NCI-H446 treated with DMSO at 0.1 percent for 48 hours (cell line): Measurements from ENCODE around the gene ZNF790.
"Not testable (repeated sequence)": the region's sequence is repeated elsewhere in the genome, so short reads cannot be mapped to it uniquely, and the experiment has no call there.

Experiments
- DNase-seq: peaks from one replicate; lab custom pipeline; 2025; lab: John Stamatoyannopoulos, UW

Gene ZNF790

DNA sequence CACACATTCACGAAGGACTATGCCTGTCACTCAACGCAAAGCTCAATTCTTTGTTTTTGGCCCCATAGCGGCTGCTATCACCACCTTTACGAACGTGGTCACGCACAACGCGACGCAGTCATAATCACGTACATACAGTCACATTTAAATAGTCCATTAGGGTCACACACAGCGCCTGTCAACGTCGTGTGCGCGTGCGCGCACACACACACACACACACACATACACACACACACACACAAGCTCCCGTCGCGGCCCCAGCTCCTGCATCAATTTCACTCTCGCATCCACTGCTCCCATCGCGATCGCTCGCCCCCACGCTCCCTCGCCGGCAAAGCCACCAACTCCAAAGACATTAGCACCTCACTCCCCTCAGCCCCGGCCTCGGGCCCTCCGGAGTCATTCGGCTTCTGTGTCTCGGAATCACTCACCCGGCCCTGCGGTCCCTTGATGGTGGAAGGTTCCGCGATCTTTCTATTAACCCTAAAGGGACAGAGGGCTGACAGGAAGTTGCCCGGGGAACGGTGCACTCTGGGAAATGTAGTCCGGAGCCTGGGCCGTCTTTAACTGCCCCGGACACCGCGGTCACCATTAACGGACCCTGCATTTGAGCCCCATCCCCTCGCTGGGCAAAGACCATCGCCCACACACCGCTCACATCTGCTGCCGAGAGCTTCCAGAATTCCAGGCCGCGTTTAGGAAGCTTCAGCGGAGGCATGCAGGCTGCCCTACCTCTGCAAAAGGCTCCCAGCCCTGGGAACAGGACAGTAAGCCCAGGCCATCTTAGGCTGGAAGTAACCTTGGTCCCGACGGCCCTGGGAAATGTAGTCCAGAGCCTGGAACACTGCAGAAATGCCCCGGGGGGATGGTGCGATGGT lies at the start of gene ZNF790:
Gene ZNF790, minus strand, starts transcription at position 482 of the 878 bp plus-strand sequence. CDS start 12,768 bp downstream, outside the sequence.
- peak; percentile 59 for DNase-seq

GRCh38 chr19:36876993-36877938 lies 39.1 kb upstream of the ZNF790 start:
- DNase-seq: no peak

- no peak for DNase-seq
Observed at GRCh38 chr19:36851898-36852297, 13.7 kb upstream of the ZNF790 start.

GRCh38 chr19:36850559-36851442 lies 12.6 kb upstream of the ZNF790 start, which contains the start of gene ZNF345:
TSS of gene ZNF345 (plus strand) at chr19:36850876. CDS start at chr19:36876831, 25,955 bp downstream.
- peak; percentile 78 for DNase-seq

DNA sequence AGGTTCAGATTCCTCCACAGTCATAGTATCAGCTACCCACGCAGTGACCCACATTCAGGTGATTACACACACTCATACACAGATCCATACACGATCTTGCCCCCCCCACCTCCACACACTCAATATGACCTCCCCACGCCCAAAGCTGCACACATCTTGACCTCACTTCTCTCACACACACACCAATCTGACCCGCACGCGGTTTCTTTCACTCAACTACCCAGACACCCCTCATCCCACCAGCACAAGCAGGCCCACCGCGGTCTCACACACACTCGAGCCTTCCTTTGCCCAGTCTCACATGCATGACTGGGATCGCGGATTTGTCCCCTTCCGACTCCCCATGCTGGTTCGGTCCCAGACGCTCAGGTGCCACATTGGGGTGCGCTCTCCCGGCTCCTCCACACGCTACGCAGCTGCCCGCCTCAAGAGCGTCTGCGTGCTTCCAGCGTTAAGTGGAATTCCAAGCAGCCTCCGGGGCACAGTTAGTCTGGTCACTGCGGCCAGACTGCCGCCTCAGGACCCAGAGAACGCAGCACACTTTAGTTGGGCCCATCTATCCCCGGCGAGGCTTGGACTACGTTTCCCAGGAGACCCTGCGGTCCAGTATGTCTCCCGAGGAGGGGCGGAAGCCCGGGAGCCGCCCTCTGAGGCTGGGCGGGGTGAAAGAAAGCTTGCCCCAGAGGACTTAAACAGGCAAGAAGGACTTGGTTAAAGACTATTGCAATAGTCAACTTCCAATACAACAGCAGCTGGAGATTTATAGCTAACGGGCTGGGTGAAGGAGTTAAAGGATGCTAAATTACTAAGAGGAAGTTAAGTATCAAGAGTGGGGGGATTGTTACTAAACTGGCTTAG lies 11.7 kb upstream of the ZNF790 start:
- peak; percentile 56 for DNase-seq

DNA sequence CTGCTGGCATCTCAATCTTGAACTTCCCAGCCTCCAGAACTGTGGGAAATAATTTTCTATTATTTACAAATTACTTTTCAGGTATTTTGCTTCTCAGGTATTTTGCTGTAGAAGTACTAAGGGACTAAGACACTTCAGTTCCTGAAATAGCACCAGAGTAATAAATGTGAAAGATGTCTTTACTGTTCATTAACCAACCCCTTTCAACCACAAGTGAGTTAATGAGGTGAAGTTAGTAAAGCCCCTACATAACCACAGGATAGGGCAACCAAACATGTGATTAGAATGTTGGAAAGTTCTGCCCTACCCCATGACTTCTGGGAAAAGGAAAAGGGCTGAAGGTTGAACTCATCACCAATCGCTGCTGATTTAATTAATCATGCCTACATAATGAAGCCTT lies 9.8 kb upstream of the ZNF790 start:
- DNase-seq: no peak

GRCh38 chr19:36838784-36839324 lies 667 bp upstream of the ZNF790 start:
- no peak for DNase-seq

DNA sequence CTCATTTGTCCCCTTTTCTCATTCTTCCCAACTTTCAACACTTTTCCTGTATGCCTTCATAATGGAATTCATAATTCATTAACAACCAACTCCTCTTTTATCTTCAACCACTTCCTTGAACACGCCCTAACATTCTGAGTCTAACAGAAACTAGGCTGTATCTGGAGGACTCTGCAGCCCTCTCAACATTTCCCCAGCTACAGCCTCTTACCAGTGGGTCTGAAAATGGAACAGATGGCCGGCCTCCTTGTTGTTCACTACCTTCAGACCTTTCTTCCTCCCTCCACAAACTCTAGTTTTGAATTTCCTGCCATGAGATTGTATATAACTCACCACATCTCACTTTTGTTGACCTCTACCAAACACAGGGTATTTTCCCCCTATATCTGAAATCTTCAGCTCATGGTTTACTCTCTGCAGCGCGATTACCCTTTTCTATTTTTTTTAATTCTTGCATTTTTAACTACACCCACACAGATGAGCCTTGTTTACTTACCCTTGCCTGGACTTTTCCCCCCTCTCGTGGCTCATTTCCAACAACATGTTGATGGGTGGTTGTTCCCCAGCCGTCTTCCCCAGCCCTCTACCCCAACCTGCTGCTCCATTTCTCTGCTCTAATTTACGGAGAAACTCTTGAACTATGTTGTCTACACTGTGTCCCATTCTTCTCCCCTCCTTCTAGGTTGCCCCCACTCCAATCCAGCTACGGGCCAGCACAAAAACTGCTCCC lies 846 bp downstream of the ZNF790 start:
- no peak for DNase-seq

GRCh38 chr19:36833430-36833829 lies 4.8 kb downstream of the ZNF790 start:
- DNase-seq: no peak

DNA sequence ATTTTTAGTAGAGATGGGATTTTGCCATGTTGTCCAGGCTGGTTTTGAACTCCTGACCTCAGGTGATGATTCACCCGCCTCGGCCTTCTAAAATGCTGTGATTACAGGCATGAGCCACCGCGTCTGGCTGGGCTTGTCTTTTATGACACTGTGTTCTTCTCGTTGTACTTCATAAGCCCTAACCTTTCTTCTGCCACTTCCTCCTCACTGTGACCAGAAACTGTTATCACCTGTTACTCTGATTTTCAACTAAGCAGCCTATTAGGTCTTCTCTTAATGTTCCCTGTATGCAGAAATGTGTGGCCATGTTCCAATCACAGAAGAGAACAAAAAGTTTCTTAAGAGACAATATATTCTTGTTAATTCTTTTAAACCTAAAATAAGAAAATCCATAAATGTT lies 16.4 kb downstream of the ZNF790 start:
- no peak for DNase-seq

- DNase-seq: no peak
Observed at GRCh38 chr19:36819130-36819630, 19.0 kb downstream of the ZNF790 start.

GRCh38 chr19:36807029-36807428 lies 31.2 kb downstream of the ZNF790 start:
- DNase-seq: no peak

GRCh38 chr19:36805364-36805763 lies 32.8 kb downstream of the ZNF790 start:
- no peak for DNase-seq

DNA sequence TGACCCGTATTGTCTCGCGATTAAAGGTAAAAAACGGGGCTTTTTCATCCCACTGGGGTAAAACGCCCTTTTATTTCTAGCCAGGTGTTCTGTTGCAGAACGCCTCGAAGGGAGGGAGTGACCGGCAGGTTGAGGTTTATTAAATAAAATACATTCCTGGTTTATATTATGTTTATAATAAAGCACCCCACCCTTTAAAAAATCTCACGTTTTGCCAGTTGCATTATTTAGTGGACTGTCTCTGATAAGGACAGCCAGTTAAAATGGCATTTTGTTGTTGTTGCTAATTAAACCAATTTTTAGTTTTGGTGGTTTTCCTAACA lies 40.4 kb downstream of the ZNF790 start:
- no peak for DNase-seq

DNA sequence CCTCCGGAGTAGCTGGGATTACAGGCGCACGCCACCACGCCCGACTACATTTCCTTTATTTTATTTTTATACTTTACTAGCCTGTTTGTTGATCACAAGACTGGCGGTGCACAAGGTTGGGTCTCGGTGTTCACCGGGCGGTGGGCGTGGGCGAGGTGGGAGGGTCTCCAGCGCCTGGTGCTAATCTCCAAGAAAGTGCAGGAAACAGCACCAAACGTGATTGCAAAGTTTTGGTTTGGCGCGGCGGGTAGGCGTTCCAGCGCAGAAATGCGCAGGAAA lies 41.5 kb downstream of the ZNF790 start:
- no peak for DNase-seq

GRCh38 chr19:36791420-36792141 lies 46.6 kb downstream of the ZNF790 start:
- DNase-seq: not testable (repeated sequence)

- DNase-seq: no peak
Observed at GRCh38 chr19:36775768-36776167, 62.4 kb downstream of the ZNF790 start.

- no peak for DNase-seq
Observed at GRCh38 chr19:36773223-36773579, 65.0 kb downstream of the ZNF790 start.
